Mesenchymal stem cell (in vitro differentiated cells and primary cell): ENCODE measurements around the gene MGLL.

Experiments used
- DNase-seq: peaks from one replicate; pipeline ENCODE4 v3.0.0-alpha.2; 2013
- H2AFZ ChIP-seq: one replicate; pipeline ENCODE4 v1.6.1; 2013; ENCODE audit warnings: low read depth, mild to moderate bottlenecking, control low read depth, inconsistent platforms, low read length, moderate library complexity
- H2AK5ac ChIP-seq: 2 replicates; pipeline ENCODE4 v1.6.1; 2013; ENCODE audit warnings: low read length, moderate library complexity, mild to moderate bottlenecking, inconsistent platforms; ENCODE audit not compliant: severe bottlenecking
- H2BK120ac ChIP-seq: one replicate; pipeline ENCODE4 v1.6.1; 2013; ENCODE audit warnings: low read depth, mild to moderate bottlenecking, inconsistent platforms, low read length, moderate library complexity
- H2BK12ac ChIP-seq, 2 experiments: one replicate each; pipeline ENCODE4 v1.6.1; 2013; ENCODE audit warnings: inconsistent platforms in 2 of 2, low read length in 2 of 2, mild to moderate bottlenecking in 2 of 2, moderate library complexity in 2 of 2, control low read depth in 1 of 2
- H2BK15ac ChIP-seq: one replicate; pipeline ENCODE4 v1.6.1; 2013; ENCODE audit warnings: mild to moderate bottlenecking, low read depth, inconsistent platforms; ENCODE audit not compliant: poor library complexity, severe bottlenecking
- H2BK5ac ChIP-seq: 2 replicates; pipeline ENCODE4 v1.6.1; 2013; ENCODE audit warnings: low read depth, mild to moderate bottlenecking, low read length, control low read depth, inconsistent platforms; ENCODE audit not compliant: poor library complexity, severe bottlenecking
- H3K14ac ChIP-seq, 2 experiments: one replicate each; pipeline ENCODE4 v1.6.1; 2013; ENCODE audit warnings: inconsistent platforms in 2 of 2, low read length in 2 of 2, control low read depth in 1 of 2, mild to moderate bottlenecking in 1 of 2, moderate library complexity in 1 of 2
- H3K18ac ChIP-seq, 2 experiments: one replicate each; pipeline ENCODE4 v1.6.1; 2013; ENCODE audit warnings: inconsistent platforms in 2 of 2, low read length in 2 of 2, control low read depth in 1 of 2, low read depth in 1 of 2, mild to moderate bottlenecking in 1 of 2
- H3K23ac ChIP-seq, 2 experiments: one replicate each; pipeline ENCODE4 v1.6.1; 2013; ENCODE audit warnings: inconsistent platforms in 2 of 2, low read length in 2 of 2, mild to moderate bottlenecking in 2 of 2, moderate library complexity in 2 of 2, control low read depth in 1 of 2
- H3K27ac ChIP-seq: 2 replicates; pipeline ENCODE4 v1.5.1; 2013; ENCODE audit warnings: mild to moderate bottlenecking, moderate library complexity, low read length, control low read depth, inconsistent platforms; ENCODE audit not compliant: poor library complexity, severe bottlenecking
- H3K27me3 ChIP-seq, 2 experiments: 2 replicates each; pipeline versions ENCODE4 v1.6.1 to v1.7.0; 2013; ENCODE audit warnings: low read length in 2 of 2, mild to moderate bottlenecking in 2 of 2, moderate library complexity in 2 of 2, control low read depth in 1 of 2, inconsistent platforms in 1 of 2; ENCODE audit not compliant: control insufficient read depth in 1 of 2, insufficient read depth in 1 of 2
- H3K36me3 ChIP-seq, 2 experiments: 2 replicates each; pipeline versions ENCODE4 v1.6.1 to v1.7.0; 2013; ENCODE audit warnings: low read length in 2 of 2, control low read depth in 1 of 2, inconsistent platforms in 1 of 2, low read depth in 1 of 2, mild to moderate bottlenecking in 1 of 2; ENCODE audit not compliant: insufficient read depth in 2 of 2, control insufficient read depth in 1 of 2
- H3K4ac ChIP-seq, 2 experiments: one replicate each; pipeline ENCODE4 v1.6.1; 2013; ENCODE audit warnings: inconsistent platforms in 2 of 2, low read length in 2 of 2, mild to moderate bottlenecking in 2 of 2, moderate library complexity in 2 of 2, control low read depth in 1 of 2, low read depth in 1 of 2
- H3K4me1 ChIP-seq: 2 replicates; pipeline ENCODE4 v1.6.1; 2013; ENCODE audit warnings: low read depth, low read length, control low read depth; ENCODE audit not compliant: control insufficient read depth, insufficient read depth
- H3K4me2 ChIP-seq: 2 replicates; pipeline ENCODE4 v1.6.1; 2013; ENCODE audit warnings: low read length, mild to moderate bottlenecking, inconsistent platforms; ENCODE audit not compliant: poor library complexity, severe bottlenecking
- H3K4me3 ChIP-seq, 2 experiments: 2 replicates each; pipeline versions ENCODE4 v1.5.1 to v1.7.0; 2013; ENCODE audit warnings: low read length in 2 of 2, mild to moderate bottlenecking in 2 of 2, control low read depth in 1 of 2, low read depth in 1 of 2; ENCODE audit not compliant: insufficient read depth in 1 of 2
- H3K79me1 ChIP-seq: replicated peaks from 2 replicates; pipeline ENCODE4 v1.6.1; 2013; ENCODE audit warnings: mild to moderate bottlenecking, control low read depth, low read length, inconsistent platforms; ENCODE audit not compliant: poor library complexity, severe bottlenecking
- H3K9ac ChIP-seq: 2 replicates; pipeline ENCODE4 v1.7.0; 2013; ENCODE audit warnings: mild to moderate bottlenecking, low read length, moderate library complexity
- H3K9me3 ChIP-seq: 2 replicates; pipeline ENCODE4 v1.7.0; 2013; ENCODE audit warnings: mild to moderate bottlenecking, low read length; ENCODE audit not compliant: control insufficient read depth
- H4K8ac ChIP-seq: one replicate; pipeline ENCODE4 v1.6.1; 2013; ENCODE audit warnings: inconsistent platforms, mild to moderate bottlenecking, low read length, moderate library complexity
- H4K91ac ChIP-seq: one replicate; pipeline ENCODE4 v1.6.1; 2013; ENCODE audit warnings: mild to moderate bottlenecking, low read length, inconsistent platforms
- WGBS: methylation state at CpG from one replicate; pipeline ENCODE4 v1.1.7; 2013; ENCODE audit warnings: mixed read lengths; 5-methylcytosine and 5-hydroxymethylcytosine counted together

Gene MGLL

GRCh38 chr3:127762077-127762786 is 60.1 kb downstream of the MGLL start:
- WGBS, result 67% methylated on average over 14 of the region's 15 CpGs
- Histone ChIP-seq H3K18ac (peak overlapping the region in 1 of 2 experiments; percentile 67), H4K91ac (peak overlapping the region; percentile 63), H3K27ac (no peak overlapping the region), H3K79me1 (peaks cover 44% of the 10 kb centered on the region), H2BK120ac (peak overlapping the region; percentile 11), H3K9me3 (no peaks in the 10 kb centered on the region), H3K14ac (no peak overlapping the region), H2AK5ac (no peak overlapping the region), H3K9ac (no peak overlapping the region), H4K8ac (peak overlapping the region; percentile 56), H3K36me3 (peaks cover 15 to 36% of the 10 kb centered on the region in 2 experiments), H3K4me3 (no peak overlapping the region), H2BK15ac (no peak overlapping the region), H2BK12ac (peak overlapping the region in 1 of 2 experiments; percentile 22), H2BK5ac (no peak overlapping the region), H3K4me2 (no peak overlapping the region), H3K27me3 (no peaks in the 10 kb centered on the region), H2AFZ (no peak overlapping the region), H3K23ac (no peak overlapping the region), H3K4ac (peak overlapping the region in 1 of 2 experiments; percentile 17), H3K4me1 (peaks cover 36% of the 10 kb centered on the region)
- DNase-seq, result no peak

- H3K9ac ChIP-seq, result no peak overlapping the region
- peak overlapping the region; percentile 84 for H4K91ac ChIP-seq
- no peaks in the 10 kb centered on the region for H3K27me3 ChIP-seq
- no peak overlapping the region for H3K23ac ChIP-seq
- no peak overlapping the region for H2BK120ac ChIP-seq
- H2BK5ac ChIP-seq, result no peak overlapping the region
- H3K4me3 ChIP-seq, result no peak overlapping the region
- H3K9me3 ChIP-seq, result no peaks in the 10 kb centered on the region
- H4K8ac ChIP-seq, result peak overlapping the region; percentile 79
- peak overlapping the region; percentile 12 to 55 for H2BK12ac ChIP-seq
- H2AFZ ChIP-seq, result no peak overlapping the region
- H3K4me2 ChIP-seq, result no peak overlapping the region
- WGBS, result 94% methylated on average over 12 of the region's 12 CpGs
- peaks cover 15 to 36% of the 10 kb centered on the region in 2 experiments for H3K36me3 ChIP-seq
- H3K18ac ChIP-seq, result peak overlapping the region; percentile 15 to 58
- H3K4ac ChIP-seq, result peak overlapping the region in 1 of 2 experiments; percentile 19
- peak overlapping the region in 1 of 2 experiments; percentile 50 for H3K14ac ChIP-seq
- DNase-seq, result no peak
- no peak overlapping the region for H2BK15ac ChIP-seq
- H3K79me1 ChIP-seq, result peaks cover 49% of the 10 kb centered on the region
- H3K4me1 ChIP-seq, result peaks cover 36% of the 10 kb centered on the region
- no peak overlapping the region for H3K27ac ChIP-seq
- no peak overlapping the region for H2AK5ac ChIP-seq
Observed at GRCh38 chr3:127761441-127761801, 60.9 kb downstream of the MGLL start.

- Histone ChIP-seq H3K14ac (no peak overlapping the region), H2BK12ac (no peak overlapping the region), H2BK120ac (no peak overlapping the region), H3K4me2 (no peak overlapping the region), H2AK5ac (no peak overlapping the region), H3K23ac (no peak overlapping the region), H3K27ac (no peak overlapping the region), H3K4me1 (peaks cover 36% of the 10 kb centered on the region), H3K4me3 (no peak overlapping the region), H4K8ac (no peak overlapping the region), H3K18ac (peak overlapping the region; percentile 49 to 58), H3K4ac (peak overlapping the region in 1 of 2 experiments; percentile 66), H3K79me1 (peaks cover 52% of the 10 kb centered on the region), H2AFZ (no peak overlapping the region), H3K9ac (no peak overlapping the region), H2BK15ac (no peak overlapping the region), H3K9me3 (no peaks in the 10 kb centered on the region), H3K36me3 (peaks cover 15 to 36% of the 10 kb centered on the region in 2 experiments), H3K27me3 (no peaks in the 10 kb centered on the region), H2BK5ac (no peak overlapping the region), H4K91ac (no peak overlapping the region)
- WGBS, result 97% methylated on average over 12 of the region's 13 CpGs
- DNase-seq, result no peak
Observed at GRCh38 chr3:127760791-127761440, 61.4 kb downstream of the MGLL start.

- Histone ChIP-seq H3K4me1 (peaks cover 32% of the 10 kb centered on the region), H2BK12ac (peak overlapping the region in 1 of 2 experiments; percentile 17), H3K4me2 (no peak overlapping the region), H3K23ac (no peak overlapping the region), H3K9ac (no peak overlapping the region), H4K91ac (peak overlapping the region; percentile 14), H3K36me3 (peaks cover 15 to 37% of the 10 kb centered on the region in 2 experiments), H3K27ac (no peak overlapping the region), H3K4me3 (no peak overlapping the region), H3K18ac (no peak overlapping the region), H4K8ac (no peak overlapping the region), H3K14ac (no peak overlapping the region), H2BK120ac (no peak overlapping the region), H3K79me1 (peaks cover 54% of the 10 kb centered on the region), H2AK5ac (no peak overlapping the region), H3K27me3 (no peaks in the 10 kb centered on the region), H2AFZ (no peak overlapping the region), H2BK5ac (no peak overlapping the region), H2BK15ac (no peak overlapping the region), H3K4ac (no peak overlapping the region), H3K9me3 (no peaks in the 10 kb centered on the region)
- WGBS, result 98% methylated on average over 14 of the region's 14 CpGs
- no peak for DNase-seq
Observed at GRCh38 chr3:127760361-127760760, 62.0 kb downstream of the MGLL start.
